GM18870 (cell line): ENCODE measurements around the gene CDKN1B.
A peak's percentile ranks its signal among the peaks of the same experiment; 100 is the strongest.
"Not testable (repeated sequence)": the region's sequence is repeated elsewhere in the genome, so short reads cannot be mapped to it uniquely, and the experiment has no call there.

Source experiments
- ATAC-seq: cut with Tn5 transposase; IDR thresholded peaks from one replicate; pipeline ENCODE4 v1.9.1; 2021; ENCODE audit warnings: moderate library complexity; ENCODE audit not compliant: unreplicated experiment

Gene CDKN1B

DNA sequence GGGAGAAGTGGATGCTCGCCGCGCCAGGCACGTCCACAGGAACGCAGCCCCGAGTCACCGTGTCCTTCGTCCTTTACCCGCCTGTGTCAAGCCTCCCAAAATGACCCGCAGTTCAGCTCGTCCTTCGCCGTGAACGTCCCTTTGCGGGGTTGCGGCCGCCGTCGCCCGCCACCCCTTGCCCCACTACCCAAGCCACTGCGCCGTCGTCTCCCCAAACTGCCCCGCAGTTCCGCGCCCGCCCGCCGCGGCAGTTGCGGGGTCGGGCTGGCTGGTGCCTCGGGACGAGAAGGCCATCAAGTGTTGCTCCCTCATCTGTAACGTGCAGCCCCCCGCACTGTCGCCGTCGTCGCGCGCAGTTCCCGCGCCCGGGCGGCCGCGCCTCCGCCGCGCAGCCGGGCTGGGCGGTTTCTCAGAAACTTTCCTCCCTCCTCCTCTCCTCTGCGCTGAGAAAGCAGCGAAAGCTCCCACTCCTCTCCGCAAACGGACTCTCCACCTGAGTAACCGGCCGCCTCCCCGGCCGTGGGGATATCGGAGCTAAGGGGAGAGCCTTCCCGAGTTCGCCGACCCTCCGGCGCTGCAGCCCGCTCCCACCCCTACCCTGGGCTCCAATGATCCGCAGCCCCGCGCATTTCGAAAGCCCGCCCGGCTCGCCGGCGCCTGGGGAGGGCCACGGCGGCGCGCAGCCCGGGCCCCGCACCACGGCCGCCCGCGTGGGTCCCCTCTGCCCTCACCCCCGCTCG, 6.7 kb downstream of the CDKN1B start:
- no peak for ATAC-seq

GRCh38 chr12:12724421-12725085, 7.4 kb downstream of the CDKN1B start:
- peak; percentile 5 for ATAC-seq

- ATAC-seq: peak; percentile 68
These were observed 8.2 kb downstream of the CDKN1B start for GRCh38 chr12:12725086-12725955.

DNA sequence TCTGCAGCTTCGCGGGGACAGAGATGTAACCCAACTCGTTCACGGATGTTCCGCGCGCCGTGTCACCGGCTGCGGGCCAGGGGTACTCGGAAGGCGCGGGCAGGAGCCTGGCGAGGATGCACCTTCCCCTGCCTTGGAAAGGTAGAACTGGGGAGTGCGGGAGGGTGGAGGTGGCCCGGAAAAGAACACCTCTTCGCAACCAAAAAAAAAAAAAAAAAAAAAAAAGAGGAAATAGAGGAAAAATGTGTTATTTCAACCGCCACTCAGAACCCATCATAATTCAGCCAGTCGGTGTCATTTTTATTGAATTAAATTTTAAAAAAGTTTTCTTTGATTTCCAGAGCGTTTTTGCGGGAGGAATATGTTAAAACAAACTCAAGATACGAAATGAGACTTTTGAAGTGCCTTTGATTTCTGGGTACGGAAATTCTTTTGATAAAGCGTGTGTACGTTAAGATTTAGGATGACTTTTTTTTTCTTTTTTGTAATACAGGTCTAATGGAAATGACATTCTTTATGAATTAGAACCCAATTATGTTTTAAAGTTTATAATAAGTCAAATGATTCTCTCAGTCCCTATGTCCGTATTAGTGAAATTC, 8.9 kb downstream of the CDKN1B start:
- ATAC-seq: no peak

DNA sequence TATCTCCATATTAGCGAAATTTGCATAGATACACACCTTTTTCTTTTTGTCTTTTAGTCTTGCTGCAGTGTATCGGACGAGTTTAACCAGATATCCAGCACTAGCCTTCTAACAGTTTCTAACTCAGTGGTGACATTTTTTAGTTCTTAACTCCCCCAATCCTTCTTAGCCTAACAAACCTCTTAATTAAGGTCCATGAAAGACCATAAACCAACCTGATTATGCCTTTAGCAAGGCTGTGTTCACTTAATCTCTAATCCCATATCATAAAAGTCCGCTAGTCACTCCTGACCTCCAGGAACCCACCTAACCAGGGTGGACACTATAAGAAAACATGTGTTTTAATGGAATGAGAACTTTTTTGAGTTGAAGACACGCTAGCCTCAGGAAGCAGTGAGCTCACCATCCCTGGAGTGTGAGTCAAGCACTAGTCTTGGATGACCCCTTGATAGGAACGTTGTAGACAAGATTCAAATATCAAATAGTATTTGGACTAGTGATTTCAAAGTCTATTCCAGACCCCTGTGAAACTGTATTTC, 9.5 kb downstream of the CDKN1B start:
- no peak for ATAC-seq

- no peak for ATAC-seq
These were observed 14.0 kb downstream of the CDKN1B start for GRCh38 chr12:12731178-12731577.

DNA sequence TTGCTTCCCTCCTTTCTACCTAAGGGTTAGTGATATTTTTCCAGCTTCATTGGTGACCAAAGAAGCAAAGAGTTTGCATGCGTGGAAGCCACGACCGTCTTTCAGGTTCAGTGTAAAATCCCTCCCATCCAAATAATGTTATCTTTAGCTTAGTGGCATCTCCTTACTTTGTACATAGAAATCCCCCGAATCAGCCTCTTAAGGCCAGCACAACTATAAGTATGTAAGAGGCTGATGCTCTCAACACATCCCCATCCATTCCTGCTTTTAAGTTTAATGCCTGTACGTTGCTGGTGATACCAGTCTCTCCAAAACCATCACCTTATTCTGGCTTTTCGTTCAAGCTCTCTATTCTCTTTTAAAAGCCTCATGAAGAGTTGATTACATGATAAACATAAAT, 14.6 kb downstream of the CDKN1B start:
- no peak for ATAC-seq

DNA sequence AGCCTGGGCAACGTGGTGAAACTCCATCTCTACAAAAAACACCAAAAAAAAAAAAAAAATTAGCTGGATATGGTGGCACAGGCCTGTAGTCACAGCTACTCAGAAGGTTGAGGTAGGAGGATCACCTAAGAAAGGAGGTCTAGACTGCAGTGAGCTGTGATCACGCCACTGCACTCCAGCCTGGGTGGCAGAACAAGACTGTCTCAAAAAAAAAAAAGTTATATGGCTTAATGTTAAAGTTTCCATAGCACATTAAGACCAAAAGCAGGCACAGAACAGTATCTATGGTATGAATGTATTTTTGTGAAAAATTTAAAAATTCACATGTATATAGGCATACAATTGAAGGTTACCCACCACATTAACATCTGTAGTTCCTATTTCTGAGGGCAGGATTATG, 15.9 kb downstream of the CDKN1B start:
- ATAC-seq: no peak

GRCh38 chr12:12734054-12734453, 16.9 kb downstream of the CDKN1B start:
- ATAC-seq: no peak

DNA sequence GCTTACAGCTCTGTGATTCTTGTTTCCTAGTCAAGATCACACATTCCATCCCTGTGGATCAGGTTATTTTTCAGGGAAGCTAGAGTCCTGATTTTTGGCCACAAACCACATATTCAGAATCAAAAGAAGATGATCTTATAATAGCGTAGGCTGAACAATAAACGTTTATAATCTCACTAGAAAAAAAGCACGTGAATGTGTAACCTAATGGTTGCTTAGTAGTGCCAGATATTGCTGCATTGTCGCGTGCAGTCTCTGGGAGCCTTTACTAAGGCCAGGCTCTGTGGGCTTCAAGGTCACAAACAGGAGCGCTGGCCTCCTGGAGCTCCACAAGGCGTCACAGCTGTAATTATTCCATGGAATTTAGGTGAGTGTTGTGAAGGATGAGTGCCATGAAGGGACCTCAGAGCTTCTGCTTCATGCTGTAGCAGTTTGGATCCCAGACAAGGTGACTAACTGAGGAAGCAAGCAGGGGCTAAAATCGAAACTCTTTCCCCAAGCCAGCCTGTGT, 17.4 kb downstream of the CDKN1B start:
- ATAC-seq: no peak

DNA sequence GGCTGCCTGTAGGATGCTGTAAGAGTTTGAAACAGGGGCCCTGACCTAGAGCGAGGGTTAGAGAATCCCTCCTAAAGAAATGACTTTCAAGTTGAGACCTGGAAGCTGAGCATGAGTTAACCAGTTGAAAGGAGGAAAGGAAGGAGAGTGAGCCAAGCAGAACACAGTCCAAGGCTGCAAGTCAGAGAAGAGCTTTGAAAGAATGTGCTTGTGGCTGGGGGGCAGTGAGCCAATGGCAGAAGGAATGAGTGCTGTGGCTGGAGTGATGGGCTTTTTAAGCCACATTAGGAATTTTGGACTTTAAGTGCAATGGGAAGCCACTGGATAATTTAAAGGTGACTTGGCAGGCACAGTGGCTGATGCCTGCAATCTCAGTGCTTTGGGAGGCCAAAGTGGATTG, 18.1 kb downstream of the CDKN1B start:
- no peak for ATAC-seq

GRCh38 chr12:12736759-12737676, 19.9 kb downstream of the CDKN1B start:
- ATAC-seq: peak; percentile 57

- not testable (repeated sequence) for ATAC-seq
These were observed 21.0 kb downstream of the CDKN1B start for GRCh38 chr12:12738152-12738551.

DNA sequence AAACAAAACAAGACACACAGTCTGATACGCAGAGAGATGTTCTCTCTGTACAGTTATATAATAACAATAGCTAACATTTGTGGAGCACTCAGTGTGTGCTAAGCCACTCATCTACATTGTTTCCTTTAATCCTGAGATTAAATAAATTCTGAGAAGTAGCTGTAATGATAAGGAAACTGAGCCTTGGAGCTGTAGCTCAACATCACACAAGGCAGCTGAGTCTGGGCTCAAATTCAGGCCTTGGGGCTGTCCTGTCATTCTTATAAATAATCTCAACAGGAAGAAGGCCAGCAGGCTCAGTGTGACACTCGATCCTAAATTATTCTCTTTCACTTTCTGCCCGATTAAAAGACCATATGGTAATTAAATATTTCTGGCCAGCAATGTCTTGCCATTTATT, 24.5 kb downstream of the CDKN1B start:
- no peak for ATAC-seq

DNA sequence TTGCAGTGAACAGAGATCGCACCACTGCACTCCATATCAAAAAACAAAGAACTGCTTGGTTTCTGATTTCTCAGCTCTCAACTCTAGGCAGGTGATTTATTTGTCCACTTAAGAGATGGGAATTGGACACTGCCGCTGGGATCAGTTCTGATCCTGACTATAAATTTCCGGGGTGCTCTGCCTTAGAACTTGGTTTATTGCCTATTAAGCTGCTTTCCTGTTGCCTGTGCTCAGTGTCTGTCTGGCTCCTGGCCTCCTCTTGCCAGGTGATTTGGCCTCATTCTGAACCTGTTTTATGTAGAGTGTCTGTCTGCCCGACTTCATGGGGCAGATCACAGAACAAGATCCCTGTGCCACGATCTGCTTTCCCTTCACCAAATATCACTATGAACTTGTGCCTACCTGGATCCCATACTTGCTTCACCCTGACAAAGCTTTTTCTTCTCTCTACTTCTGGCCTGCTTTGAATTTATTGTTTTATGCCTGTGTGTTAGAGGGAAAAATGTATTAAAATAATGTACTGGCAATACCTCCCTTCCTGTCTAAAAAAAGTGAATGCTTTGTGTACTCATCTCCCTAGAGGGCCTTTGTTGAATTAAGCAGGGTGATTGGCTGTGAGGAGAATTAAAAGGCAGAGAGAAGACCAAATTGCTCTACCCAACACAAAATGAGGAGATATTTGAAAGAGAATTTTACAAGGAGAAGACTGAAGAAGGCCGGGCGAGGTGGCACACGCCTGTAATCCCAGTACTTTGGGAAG, 27.6 kb downstream of the CDKN1B start:
- no peak for ATAC-seq

DNA sequence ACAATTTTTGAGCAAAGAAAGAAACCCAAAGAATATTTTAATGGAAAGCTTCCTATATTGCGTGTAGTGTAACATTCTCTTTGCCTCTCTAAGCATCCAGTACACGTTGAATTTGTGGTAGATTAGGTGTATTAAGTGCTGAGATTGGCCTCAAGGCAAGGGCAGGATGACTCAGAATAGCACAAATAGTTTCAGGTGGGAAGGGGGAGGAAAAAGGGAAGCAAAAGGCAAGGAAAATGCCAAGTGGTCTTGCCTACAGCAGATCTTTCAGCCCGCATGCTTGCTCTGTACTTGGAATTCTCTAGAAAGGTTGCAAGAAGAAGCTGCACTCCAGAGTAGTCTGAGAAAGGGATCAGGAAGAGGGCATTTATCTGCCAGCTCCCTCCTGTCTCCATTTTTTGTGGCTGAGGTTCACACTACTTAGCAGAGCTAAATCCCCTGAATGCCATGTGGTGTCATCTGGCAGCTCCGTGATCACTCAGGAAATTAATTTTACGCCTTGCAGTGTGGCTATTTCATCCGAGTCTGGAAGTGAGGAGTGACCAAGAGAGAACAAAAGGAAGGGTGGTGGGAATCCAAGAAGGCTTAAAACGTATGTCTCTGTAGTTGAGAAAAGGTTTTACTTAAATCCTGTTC, 28.5 kb downstream of the CDKN1B start:
- ATAC-seq: no peak

DNA sequence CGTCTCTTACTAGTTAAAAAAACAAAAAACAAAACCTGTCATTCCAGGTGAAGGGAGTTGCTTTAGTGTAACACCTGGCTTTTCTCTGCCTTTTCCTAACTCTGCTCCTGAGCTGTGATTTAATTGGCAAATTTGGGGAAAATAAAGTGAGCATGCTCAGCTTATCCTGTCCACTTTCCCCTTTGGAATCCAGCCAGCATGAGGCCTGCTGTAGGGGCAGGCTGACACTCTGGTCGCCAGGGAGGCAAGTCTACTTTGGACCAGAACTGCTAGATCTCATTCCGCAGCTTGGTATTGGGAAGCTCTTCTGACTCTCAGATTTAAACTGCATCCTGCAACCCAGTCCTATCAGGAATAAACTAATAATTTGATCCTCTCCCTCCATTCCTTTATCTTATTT, 30.1 kb downstream of the CDKN1B start:
- ATAC-seq: no peak

DNA sequence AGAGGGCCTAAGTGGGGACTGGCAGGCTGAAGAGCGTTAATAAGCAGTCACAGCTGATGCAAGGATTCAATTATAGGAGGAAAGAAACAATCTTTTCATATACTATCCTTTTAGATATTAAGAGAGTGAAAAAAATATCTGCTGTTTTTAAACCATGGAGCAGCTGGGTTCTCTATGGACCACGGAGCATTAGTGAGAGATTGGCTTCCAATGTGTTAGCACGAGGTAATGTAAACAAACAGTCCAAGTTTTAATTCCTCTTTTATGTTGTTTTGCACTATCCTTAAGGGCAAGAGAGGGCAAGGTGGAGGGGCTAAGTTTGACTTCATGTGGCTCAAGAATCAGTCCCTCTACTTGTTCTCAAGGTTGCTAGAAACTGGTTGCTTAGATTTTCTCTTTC, 30.9 kb downstream of the CDKN1B start:
- no peak for ATAC-seq

DNA sequence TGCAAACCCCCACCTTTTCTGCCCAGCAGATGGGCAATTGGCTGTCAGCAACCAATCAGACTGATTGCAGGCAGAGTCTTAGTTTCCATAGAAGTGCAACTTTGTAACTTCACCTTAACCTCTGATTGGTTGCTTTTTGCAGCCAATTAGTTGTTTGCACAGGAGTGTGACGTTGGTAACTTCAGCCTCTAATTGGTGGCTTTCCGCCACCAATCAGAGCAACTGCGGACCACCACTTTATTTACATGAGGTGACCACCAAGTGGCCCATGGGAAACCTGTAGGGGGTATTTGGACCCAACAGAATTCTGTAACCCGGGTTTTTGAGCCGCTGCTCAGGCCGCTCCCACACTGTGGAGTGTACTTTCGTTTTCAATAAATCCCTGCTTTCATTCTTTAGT, 32.3 kb downstream of the CDKN1B start:
- no peak for ATAC-seq
